Breast epithelium (tissue), 4 donors: ENCODE data around the gene KCNQ2. TPM values are rescaled to one million over a fixed set of nuclear protein-coding genes. Genes with fewer than 3 reads are reported as not detected.
"Not testable (repeated sequence)": the region's sequence is repeated elsewhere in the genome, so short reads cannot be mapped to it uniquely, and the experiment has no call there.

Experiments
- DNase-seq, 2 donors: peaks; one replicate each; pipeline ENCODE4 v3.0.0-alpha.2; 2019; ENCODE audit warnings: low spot score in 2 of 2
- H3K27ac ChIP-seq, 2 donors: fragments of 200-600 bp; sonication (generic) in 1 of 2; one replicate each; pipeline ENCODE4 v1.5.1; 2016 to 2019; ENCODE audit warnings: mild to moderate bottlenecking in 1 of 2
- H3K27me3 ChIP-seq, 2 donors: fragments of 200-600 bp; sonication (generic) in 1 of 2; one replicate each; pipeline versions ENCODE4 v1.5.1 to v1.6.0; 2017 to 2019; ENCODE audit warnings: control low read depth in 1 of 2, mild to moderate bottlenecking in 1 of 2
- H3K36me3 ChIP-seq: fragments of 200-600 bp; one replicate; pipeline ENCODE4 v1.5.1; 2019
- H3K4me1 ChIP-seq, 2 donors: fragments of 200-600 bp; sonication (generic); one replicate each; pipeline ENCODE4 v1.5.1; 2016 to 2019; ENCODE audit warnings: control low read depth in 1 of 2
- H3K4me3 ChIP-seq, 3 donors: fragments of 200-600 bp; sonication (generic); 1 replicate in 2 of 3; 2 replicates in 1 of 3; pipeline ENCODE4 v1.5.1; 2016 to 2019; ENCODE audit warnings: mild to moderate bottlenecking in 3 of 3, moderate library complexity in 2 of 3
- H3K9me3 ChIP-seq, 2 donors: fragments of 200-600 bp; sonication (generic) in 1 of 2; one replicate each; pipeline ENCODE4 v1.5.1; 2016 to 2019; ENCODE audit warnings: control low read depth in 1 of 2
- POLR2A ChIP-seq: fragments of 450-650 bp; IDR thresholded peaks from one replicate; pipeline ENCODE4 v1.6.1; 2016; ENCODE audit warnings: antibody characterized with exemption, mild to moderate bottlenecking, moderate library complexity
- POLR2AphosphoS5 ChIP-seq, 3 donors: sonication (generic); formaldehyde crosslinking; IDR thresholded peaks; one replicate each; pipeline ENCODE4 v1.6.1; 2017; ENCODE audit warnings: antibody characterized with exemption in 3 of 3
- intact Hi-C: fragments of 100-400 bp; cut with DNase I; formaldehyde crosslinking; loops from one replicate; pipeline ENCODE4 v1.15.1; 2023; ENCODE audit warnings: low total_unique reads
- total RNA-seq, 3 donors: library from RNA; depleted of rRNA; stranded (reverse); fragments of >200 nt; gene quantifications; one replicate each; pipeline ENCODE4 v1.1.0, GENCODE V29; 2016
- TF ChIP-seq, protein P1 (sequence below), 3 donors: fragments of 450-650 bp; IDR thresholded peaks; one replicate each; pipeline ENCODE4 v1.5.1; 2016 to 2017; ENCODE audit warnings: antibody characterized with exemption in 3 of 3, mild to moderate bottlenecking in 3 of 3, moderate library complexity in 3 of 3

Gene KCNQ2
- total RNA-seq, 3 donors from 2014 or later, result not detected

DNA sequence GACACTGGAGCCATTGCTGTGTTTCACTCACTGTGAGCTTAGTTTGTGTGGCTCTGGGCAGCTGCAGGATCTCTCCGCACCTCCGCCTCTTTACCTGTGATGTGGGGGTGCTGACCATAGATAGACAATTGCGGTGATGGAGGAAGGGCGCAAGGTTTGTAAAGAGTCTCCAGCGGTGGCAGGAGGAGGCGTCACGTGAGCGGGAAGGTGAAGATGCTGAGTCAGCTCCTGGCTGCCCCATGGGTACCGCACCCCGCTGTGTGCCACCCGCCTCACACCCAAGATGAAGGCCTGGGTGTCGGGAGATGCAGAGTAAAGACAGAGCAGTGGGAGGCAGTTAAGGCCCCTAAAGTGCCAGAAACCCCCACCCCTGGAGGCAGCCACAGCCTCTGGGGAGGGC lies 9.0 kb upstream of the KCNQ2 start:
- no peaks in the 10 kb centered on the region for H3K4me1 ChIP-seq
- intact Hi-C loops, result no loop called here
- peaks cover 2 to 4% of the 10 kb centered on the region in 2 donors for H3K9me3 ChIP-seq
- H3K27me3 ChIP-seq, result peaks cover 2 to 96% of the 10 kb centered on the region in 2 donors
- TF ChIP-seq POLR2AphosphoS5 (IDR thresholded peaks at IDR 0.05), result no peak
- TF ChIP-seq, protein P1, sequence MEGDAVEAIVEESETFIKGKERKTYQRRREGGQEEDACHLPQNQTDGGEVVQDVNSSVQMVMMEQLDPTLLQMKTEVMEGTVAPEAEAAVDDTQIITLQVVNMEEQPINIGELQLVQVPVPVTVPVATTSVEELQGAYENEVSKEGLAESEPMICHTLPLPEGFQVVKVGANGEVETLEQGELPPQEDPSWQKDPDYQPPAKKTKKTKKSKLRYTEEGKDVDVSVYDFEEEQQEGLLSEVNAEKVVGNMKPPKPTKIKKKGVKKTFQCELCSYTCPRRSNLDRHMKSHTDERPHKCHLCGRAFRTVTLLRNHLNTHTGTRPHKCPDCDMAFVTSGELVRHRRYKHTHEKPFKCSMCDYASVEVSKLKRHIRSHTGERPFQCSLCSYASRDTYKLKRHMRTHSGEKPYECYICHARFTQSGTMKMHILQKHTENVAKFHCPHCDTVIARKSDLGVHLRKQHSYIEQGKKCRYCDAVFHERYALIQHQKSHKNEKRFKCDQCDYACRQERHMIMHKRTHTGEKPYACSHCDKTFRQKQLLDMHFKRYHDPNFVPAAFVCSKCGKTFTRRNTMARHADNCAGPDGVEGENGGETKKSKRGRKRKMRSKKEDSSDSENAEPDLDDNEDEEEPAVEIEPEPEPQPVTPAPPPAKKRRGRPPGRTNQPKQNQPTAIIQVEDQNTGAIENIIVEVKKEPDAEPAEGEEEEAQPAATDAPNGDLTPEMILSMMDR (IDR thresholded peaks at IDR 0.05), result no peak
- no peak for TF ChIP-seq POLR2A
- no peak overlapping the region for H3K27ac ChIP-seq
- H3K4me3 ChIP-seq, result no peak overlapping the region
- DNase-seq, result no peak
- H3K36me3 ChIP-seq, result no peaks in the 10 kb centered on the region

GRCh38 chr20:63479695-63480419 lies 7.4 kb upstream of the KCNQ2 start:
- intact Hi-C loops, H3K36me3 ChIP-seq, H3K4me1 ChIP-seq, H3K4me3 ChIP-seq, H3K27ac ChIP-seq, DNase-seq, H3K9me3 ChIP-seq: not testable (repeated sequence)
- peaks cover 2 to 94% of the 10 kb centered on the region in 2 donors for H3K27me3 ChIP-seq

GRCh38 chr20:63478346-63479302 lies 6.2 kb upstream of the KCNQ2 start:
- intact Hi-C loops, result no loop called here
- Histone ChIP-seq H3K4me1 (no peaks in the 10 kb centered on the region), H3K4me3 (no peak overlapping the region), H3K27ac (no peak overlapping the region), H3K9me3 (no peaks in the 10 kb centered on the region), H3K36me3 (no peaks in the 10 kb centered on the region), H3K27me3 (peaks cover 2 to 94% of the 10 kb centered on the region in 2 donors)
- TF ChIP-seq, protein P1 (IDR thresholded peaks at IDR 0.05), result no peak
- no peak for TF ChIP-seq POLR2A
- TF ChIP-seq POLR2AphosphoS5 (IDR thresholded peaks at IDR 0.05), result no peak
- no peak for DNase-seq

DNA sequence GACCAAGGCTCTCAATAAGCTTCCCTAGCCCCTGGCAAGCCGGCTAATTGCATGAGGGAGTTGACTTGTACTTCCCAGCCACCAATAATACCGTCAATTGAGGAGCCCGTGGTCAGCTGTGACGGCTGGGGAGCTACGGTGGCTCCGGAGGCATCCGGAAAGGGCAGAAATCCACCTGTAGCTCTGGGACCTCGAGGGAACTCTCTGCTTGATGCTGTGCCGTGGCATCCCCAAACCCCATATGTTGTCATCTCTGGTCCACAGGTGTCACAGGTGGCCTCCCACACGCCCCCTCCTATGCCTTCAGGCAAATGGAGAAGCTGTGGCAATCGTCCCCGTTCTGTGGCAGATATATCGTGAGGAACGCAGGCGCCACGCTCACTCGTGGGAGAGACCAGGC lies 5.5 kb upstream of the KCNQ2 start:
- H3K4me3 ChIP-seq, result no peak overlapping the region

GRCh38 chr20:63477061-63477616 lies 4.7 kb upstream of the KCNQ2 start:
- Histone ChIP-seq H3K4me1 (peaks cover 0 to 1% of the 10 kb centered on the region in 2 donors), H3K9me3 (no peaks in the 10 kb centered on the region), H3K27me3 (peaks cover 2 to 91% of the 10 kb centered on the region in 2 donors), H3K4me3 (no peak overlapping the region), H3K36me3 (no peaks in the 10 kb centered on the region), H3K27ac (no peak overlapping the region)
- no peak for DNase-seq
- intact Hi-C loops, result no loop called here
- TF ChIP-seq, protein P1 (IDR thresholded peaks at IDR 0.05), result no peak
- no peak for TF ChIP-seq POLR2AphosphoS5 (IDR thresholded peaks at IDR 0.05)
- TF ChIP-seq POLR2A, result no peak

More for the DNA sequence above, 5.5 kb upstream of the KCNQ2 start:
- intact Hi-C loops, result no loop called here
- no peaks in the 10 kb centered on the region for H3K4me1 ChIP-seq
- H3K9me3 ChIP-seq, result no peaks in the 10 kb centered on the region
- no peak overlapping the region for H3K27ac ChIP-seq
- no peak for DNase-seq
- TF ChIP-seq POLR2A (no peak), POLR2AphosphoS5 (IDR thresholded peaks at IDR 0.05) (no peak)
- TF ChIP-seq, protein P1 (IDR thresholded peaks at IDR 0.05), result no peak
- H3K27me3 ChIP-seq, result peaks cover 2 to 96% of the 10 kb centered on the region in 2 donors
- no peaks in the 10 kb centered on the region for H3K36me3 ChIP-seq
